ENCODE results near the gene C14orf180. TPM values are rescaled to one million over a fixed set of nuclear protein-coding genes. Genes with fewer than 3 reads are reported as not detected.

The C14orf180 gene
- total and polyA plus RNA-seq, 2 of the 8 experiments (the other 6 are each of a cell fraction or from before 2014, with no cell fraction given), result not detected

DNA sequence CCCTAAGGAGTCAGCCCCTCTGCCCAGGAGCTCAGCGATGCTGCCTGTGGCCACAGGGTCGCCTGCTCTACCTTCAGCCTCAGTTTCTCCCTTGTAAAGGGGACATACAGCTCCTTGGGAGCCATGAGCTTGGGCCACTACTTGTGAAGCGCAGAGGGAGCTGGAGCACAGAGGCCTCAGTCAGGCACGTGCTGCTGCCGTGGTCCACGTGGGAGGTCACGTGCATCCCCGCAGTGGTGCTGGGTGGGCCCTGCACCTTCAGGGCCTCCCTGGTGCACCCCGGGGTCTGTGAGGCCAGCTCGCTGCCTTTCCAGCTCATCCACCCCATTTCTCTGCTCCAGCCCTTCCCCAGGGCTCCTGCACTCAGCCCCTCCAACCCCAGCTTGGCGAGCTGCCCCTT, 10.9 kb upstream of the C14orf180 start:
- no peaks in the 10 kb centered on the region for H3K36me3 ChIP-seq (ENCODE audit: control insufficient read depth in 2 of 4, insufficient read depth in 4 of 4, low read length in 3 of 4)
- no peak overlapping the region for H3K14ac ChIP-seq (ENCODE audit: insufficient read length)
- H4K5ac ChIP-seq (ENCODE audit: insufficient read length, low read depth, low read length), result no peak overlapping the region
- H3K18ac ChIP-seq (ENCODE audit: extremely low read depth, low read length), result no peak overlapping the region
- H3K9me3 ChIP-seq (ENCODE audit: insufficient read depth in 2 of 2, low read depth in 1 of 2, low read length in 1 of 2), result no peaks in the 10 kb centered on the region
- no peak overlapping the region for H3K23ac ChIP-seq (ENCODE audit: insufficient read length)
- no peak overlapping the region for H2BK15ac ChIP-seq (ENCODE audit: low read length)
- WGBS, 2 experiments (ENCODE audit: extremely low coverage in 1 of 2, insufficient coverage in 1 of 2, insufficient read length in 1 of 2, insufficient replicate concordance in 2 of 2, low coverage in 1 of 2, low lambda C conversion rate in 2 of 2, missing lambda C conversion rate in 1 of 2), result 79% methylated on average over 7 of the region's 11 CpGs; no CpG with 5 or more reads in 1 of the 2 experiments
- H2BK12ac ChIP-seq (ENCODE audit: low read depth, low read length), result no peak overlapping the region
- no peak overlapping the region for H2BK5ac ChIP-seq (ENCODE audit: low read depth, low read length)
- H2BK20ac ChIP-seq (ENCODE audit: low read length), result no peak overlapping the region
- peaks cover 0 to 2% (median 0%) of the 10 kb centered on the region in 4 experiments; a peak in 2 of 7 replicates for H3K4me1 ChIP-seq (replicated peaks in 1 of 4; ENCODE audit: control insufficient read depth in 3 of 4, insufficient read depth in 4 of 4, low read length in 3 of 4)
- H3K4me3 ChIP-seq (ENCODE audit: extremely low read depth in 1 of 4, insufficient read depth in 2 of 4, low read depth in 3 of 4, low read length in 4 of 4), result no peak overlapping the region
- no peak overlapping the region for H2AK5ac ChIP-seq (ENCODE audit: low read depth, low read length)
- DNase-seq (ENCODE audit: low read depth in 1 of 2, low spot score in 2 of 2), result no peak
- POLR2A ChIA-PET (ENCODE audit: partially characterized antibody), result no interaction called here
- H3K4ac ChIP-seq (replicated peaks; ENCODE audit: insufficient read length, low read depth, low read length), result no peak overlapping the region
- no peak for FAIRE-seq
- peaks cover 0 to 1% of the 10 kb centered on the region in 2 experiments for H4K20me1 ChIP-seq (replicated peaks in 1 of 2; ENCODE audit: control insufficient read depth in 1 of 2, insufficient read depth in 2 of 2, low read length in 2 of 2)
- no peaks in the 10 kb centered on the region for H3K79me1 ChIP-seq (ENCODE audit: low read depth, low read length)
- H3K4me2 ChIP-seq (ENCODE audit: insufficient read depth in 1 of 2, low read depth in 2 of 2, low read length in 2 of 2), result no peak overlapping the region
- 0 out of 2 replicates have a peak overlapping the region, but pooled peaks have one; percentile 14 for H4K8ac ChIP-seq (ENCODE audit: extremely low read depth, insufficient read depth, low read length)
- H3K79me2 ChIP-seq (ENCODE audit: control insufficient read depth in 1 of 2, insufficient read depth in 2 of 2, low read length in 2 of 2), result no peaks in the 10 kb centered on the region
- no peak overlapping the region for H4K91ac ChIP-seq (replicated peaks; ENCODE audit: insufficient read length, low read length)
- TF ChIP-seq CBX5 (IDR thresholded peaks at IDR 0.05; ENCODE audit: low read depth, low read length), result no peak
- no peak for TF ChIP-seq ASH2L (IDR thresholded peaks at IDR 0.05; ENCODE audit: low read length)
- no peak for TF ChIP-seq SIX5 (IDR thresholded peaks at IDR 0.05; ENCODE audit: low read depth, low read length)
- no peak for TF ChIP-seq GABPA (IDR thresholded peaks at IDR 0.05; ENCODE audit: borderline replicate concordance, insufficient read depth, low read length)
- TF ChIP-seq KDM4A (IDR thresholded peaks at IDR 0.05; ENCODE audit: low read depth, low read length, severe bottlenecking), result no peak
- no peak for TF ChIP-seq TCF12 (IDR thresholded peaks at IDR 0.05; ENCODE audit: low read depth, low read length)
- TF ChIP-seq POLR2AphosphoS5 (IDR thresholded peaks at IDR 0.05; ENCODE audit: low read depth, low read length), result no peak
- no peak for TF ChIP-seq EP300 (IDR thresholded peaks at IDR 0.05; ENCODE audit: borderline replicate concordance in 1 of 2, low read depth in 2 of 2, low read length in 2 of 2)
- no peak for TF ChIP-seq PHF8 (conservative IDR thresholded peaks at IDR 0.05; ENCODE audit: low read depth, low read length)
- TF ChIP-seq RFX5 (IDR thresholded peaks at IDR 0.05; ENCODE audit: borderline replicate concordance, low read depth, low read length), result no peak
- TF ChIP-seq YY1 (IDR thresholded peaks at IDR 0.05; ENCODE audit: low read depth, low read length), result no peak
- no peak for TF ChIP-seq EZH2 (IDR thresholded peaks at IDR 0.05; ENCODE audit: low read depth, low read length, severe bottlenecking)
- TF ChIP-seq TEAD4 (IDR thresholded peaks at IDR 0.05; ENCODE audit: low read depth, low read length), result no peak
- TF ChIP-seq POU5F1 (IDR thresholded peaks at IDR 0.05; ENCODE audit: low read depth, low read length), result no peak
- H3K27me3 ChIP-seq (replicated peaks in 1 of 4; ENCODE audit: control insufficient read depth in 3 of 4, extremely low read depth in 1 of 4, insufficient read depth in 3 of 4, low read length in 3 of 4), result no peaks in the 10 kb centered on the region; a peak in 2 of 7 replicates
- H3K9ac ChIP-seq (replicated peaks in 1 of 4; ENCODE audit: extremely low read depth in 1 of 4, low read depth in 3 of 4, low read length in 3 of 4), result no peak overlapping the region; a peak in 1 of 7 replicates
- no peak overlapping the region for H3K27ac ChIP-seq (ENCODE audit: low read depth, low read length)
- no peak overlapping the region for H3K56ac ChIP-seq (replicated peaks; ENCODE audit: insufficient read length, low read depth, low read length)
- H3K23me2 ChIP-seq (ENCODE audit: low read depth, low read length), result no peaks in the 10 kb centered on the region
- CTCF ChIA-PET (ENCODE audit: partially characterized antibody), result interaction anchor here (1.3 to 2.0 kb wide), 4 partner anchors 11 to 95 kb away, joined by 3 to 8 read pairs (median 4); no protein-coding TSS in a partner anchor
- no peak overlapping the region for H2AFZ ChIP-seq (ENCODE audit: low read length)
- H2BK120ac ChIP-seq (replicated peaks; ENCODE audit: low read depth, low read length), result no peak overlapping the region
